K562 (cell line): ENCODE data around the gene ARHGEF12. TPM values are rescaled to one million over a fixed set of nuclear protein-coding genes. Genes with fewer than 3 reads are reported as not detected.

Experiments
- ATAC-seq: fragments of 200-7000 bp; cut with Tn5 transposase; 3 replicates; pipeline ENCODE4 v1.9.1; 2020; ENCODE audit warnings: moderate library complexity
- BruUV-seq: library from RNA; stranded (reverse); fragments of 400-500 nt; replicated peaks from 2 replicates; lab custom pipeline; 2021; lab: Mats Ljungman, UMichigan
- CTCF ChIA-PET: fragments of 300-600 bp; formaldehyde crosslinking; extraction: SDS; loops from one replicate; lab custom pipeline; 2021; ENCODE audit warnings: low intra/inter-chr PET ratio; lab: Yijun Ruan, JAX
- POLR2A ChIA-PET: fragments of 300-600, 350-650 bp; sonication (Branson Sonifier 250); formaldehyde crosslinking; extraction: SDS; loops from one replicate; lab custom pipeline; 2021; ENCODE audit warnings: antibody characterized with exemption, inconsistent platforms; lab: Yijun Ruan, JAX
- DNase-seq, 4 experiments: peaks; one replicate each; pipeline versions ENCODE4 v3.0.0 to v3.0.0-alpha.2; 2011 to 2018; ENCODE audit warnings: low spot score in 3 of 4, mixed read lengths in 3 of 4; ENCODE audit errors: extremely low read depth in 1 of 4
- FAIRE-seq: peaks from 2 replicates; lab custom pipeline; 2011; peaks lifted over from hg19 to GRCh38; lab: Jason Lieb, UNC
- H2AFZ ChIP-seq: 2 replicates; pipeline ENCODE4 v1.6.0; 2011; ENCODE audit warnings: low read depth, low read length, control low read depth, inconsistent platforms
- H3K27ac ChIP-seq: fragments of 200-600 bp; 3 replicates; pipeline ENCODE4 v1.8.0; 2011; ENCODE audit warnings: low read depth, mild to moderate bottlenecking, control low read depth, inconsistent platforms, low read length, moderate library complexity, mixed read lengths; ENCODE audit errors: extremely low read depth
- H3K27me3 ChIP-seq, 2 experiments: fragments of 300-600 bp in 1 of 2; 2 replicates in 1 of 2; 3 replicates in 1 of 2; pipeline versions ENCODE4 v1.6.0 to v1.8.0; 2011; ENCODE audit warnings: inconsistent platforms in 2 of 2, low read length in 2 of 2, mild to moderate bottlenecking in 1 of 2, mixed read lengths in 1 of 2, moderate library complexity in 1 of 2; ENCODE audit not compliant: control insufficient read depth in 2 of 2, insufficient read depth in 2 of 2
- H3K36me3 ChIP-seq: fragments of 300-600 bp; 3 replicates; pipeline ENCODE4 v1.8.0; 2011; ENCODE audit warnings: mild to moderate bottlenecking, low read length, inconsistent platforms; ENCODE audit not compliant: control insufficient read depth, insufficient read depth
- H3K4me1 ChIP-seq, 2 experiments: fragments of 200-600 bp in 1 of 2; replicated peaks in 1 of 2; 2 replicates in 1 of 2; 3 replicates in 1 of 2; pipeline versions ENCODE4 v1.5.1 to v1.8.0; 2011; ENCODE audit warnings: inconsistent platforms in 2 of 2, low read length in 2 of 2, mild to moderate bottlenecking in 1 of 2, mixed read lengths in 1 of 2, moderate library complexity in 1 of 2; ENCODE audit not compliant: control insufficient read depth in 2 of 2, insufficient read depth in 2 of 2
- H3K4me2 ChIP-seq: 2 replicates; pipeline ENCODE4 v1.6.1; 2011; ENCODE audit warnings: low read length, control low read depth, inconsistent platforms, mixed read lengths; ENCODE audit not compliant: insufficient read depth
- H3K4me3 ChIP-seq: fragments of 200-600 bp; sonication (generic), shearing (Covaris generic); 2 replicates; pipeline ENCODE4 v1.5.1; 2016; ENCODE audit warnings: control low read depth, inconsistent platforms
- H3K79me2 ChIP-seq: fragments of 200-600 bp; 3 replicates; pipeline ENCODE4 v1.8.0; 2011; ENCODE audit warnings: low read length, inconsistent platforms; ENCODE audit not compliant: control insufficient read depth, insufficient read depth
- H3K9ac ChIP-seq, 2 experiments: 2 replicates each; pipeline versions ENCODE4 v1.6.0 to v1.6.1; 2011; ENCODE audit warnings: low read depth in 2 of 2, low read length in 2 of 2, control low read depth in 1 of 2, inconsistent platforms in 1 of 2, mild to moderate bottlenecking in 1 of 2, mixed read lengths in 1 of 2; ENCODE audit not compliant: insufficient read depth in 1 of 2
- H3K9me1 ChIP-seq: one replicate; pipeline ENCODE4 v1.6.0; 2011; ENCODE audit warnings: inconsistent platforms, mild to moderate bottlenecking, low read length, moderate library complexity; ENCODE audit not compliant: control insufficient read depth, insufficient read depth
- H3K9me3 ChIP-seq: replicated peaks from 2 replicates; pipeline ENCODE4 v1.5.1; 2011; ENCODE audit warnings: low read depth, low read length, inconsistent platforms; ENCODE audit not compliant: control insufficient read depth, insufficient read depth
- H4K20me1 ChIP-seq: replicated peaks from 2 replicates; pipeline ENCODE4 v1.6.1; 2011; ENCODE audit warnings: low read length, inconsistent platforms, mixed read lengths; ENCODE audit not compliant: control insufficient read depth, insufficient read depth
- E2F5 ChIP-seq: sonication (generic); formaldehyde crosslinking; IDR thresholded peaks from 2 replicates; pipeline ENCODE4 v1.8.0; 2022; ENCODE audit warnings: mild to moderate bottlenecking, missing genetic modification reagents
- ELF2 ChIP-seq: fragments of 250-450 bp; sonication (Bioruptor Pico); IDR thresholded peaks from 2 replicates; pipeline ENCODE4 v1.5.0; 2021; ENCODE audit warnings: mild to moderate bottlenecking
- KLF13 ChIP-seq: fragments of 450-650 bp; IDR thresholded peaks from 2 replicates; pipeline ENCODE4 v1.6.1; 2016; ENCODE audit warnings: missing genetic modification characterization, low read depth, mild to moderate bottlenecking, missing compliant biosample characterization, moderate library complexity, borderline replicate concordance
- MCM5 ChIP-seq: fragments of 450-650 bp; IDR thresholded peaks from 2 replicates; pipeline ENCODE4 v1.6.1; 2016; ENCODE audit warnings: low read depth
- MECOM ChIP-seq: fragments of 250-450 bp; sonication (Bioruptor Pico); IDR thresholded peaks from 2 replicates; pipeline ENCODE4 v1.8.0; 2022; ENCODE audit warnings: inconsistent platforms
- ZFP30 ChIP-seq: fragments of 250-450 bp; sonication (Bioruptor Pico); IDR thresholded peaks from 2 replicates; pipeline ENCODE4 v1.8.0; 2022; ENCODE audit warnings: moderate library complexity, mild to moderate bottlenecking, inconsistent platforms, borderline replicate concordance
- ZNF121 ChIP-seq: sonication (generic); formaldehyde crosslinking; conservative IDR thresholded peaks from 2 replicates; pipeline ENCODE4 v1.8.0; 2022; ENCODE audit warnings: missing genetic modification reagents
- ZNF695 ChIP-seq: fragments of 450-650 bp; formaldehyde crosslinking; IDR thresholded peaks from 2 replicates; pipeline ENCODE4 v1.4.0; 2020; ENCODE audit warnings: mild to moderate bottlenecking, moderate library complexity
- WGBS: fragments of 100-300 bp; shearing (Covaris generic); methylation state at CpG from one replicate; pipeline ENCODE4 v1.1.6; 2016; ENCODE audit warnings: low coverage, mixed read lengths; ENCODE audit not compliant: insufficient coverage; ENCODE audit errors: missing lambda C conversion rate; 5-methylcytosine and 5-hydroxymethylcytosine counted together
- in situ Hi-C: fragments of 300-500 bp; cut with MboI; formaldehyde crosslinking; loops from 4 replicates; pipeline ENCODE4 v1.15.0; 2018; ENCODE audit warnings: inconsistent platforms, mixed read lengths
- intact Hi-C: fragments of 100-400 bp; cut with micrococcal nuclease; formaldehyde crosslinking; loops from 2 replicates; pipeline ENCODE4 v1.14.2; 2022
- polyA plus RNA-seq, 8 experiments: library from polyadenylated mRNA; depleted of rRNA in 4 of 8; stranded (reverse) in 5 of 8; unstranded in 3 of 8; fragments of >200 nt; fragmentation: Nextera tagmentation in 2 of 8; fragmentation: Illumina TruSeq in 1 of 8; extraction: Ambion mirVana in 2 of 8; extraction: Trizol in 1 of 8; gene quantifications; 2 replicates each; pipeline versions ENCODE4 v1.2.1 to v1.2.3, GENCODE V29; 2011 to 2014; ENCODE audit warnings: inconsistent platforms in 1 of 8, missing spikeins in 1 of 8
- total RNA-seq, 7 experiments: library from RNA; depleted of rRNA in 6 of 7; stranded (reverse); fragments of >200 nt in 6 of 7; fragmentation: Illumina TruSeq in 2 of 7; extraction: Trizol in 2 of 7; gene quantifications; 2 replicates each; pipeline versions ENCODE4 v1.2.1 to v1.2.3, GENCODE V29; 2011 to 2021; ENCODE audit warnings: low replicate concordance in 1 of 7
- TF ChIP-seq, protein P1 (sequence below), 2 experiments: IDR thresholded peaks; 2 replicates each; pipeline ENCODE4 v1.6.1; 2011; ENCODE audit warnings: borderline replicate concordance in 1 of 2, control low read depth in 1 of 2, low read depth in 1 of 2, low read length in 1 of 2, mild to moderate bottlenecking in 1 of 2, mixed read lengths in 1 of 2, moderate library complexity in 1 of 2; ENCODE audit not compliant: insufficient read depth in 1 of 2, insufficient read length in 1 of 2, poor library complexity in 1 of 2, severe bottlenecking in 1 of 2; ENCODE audit errors: extremely low read depth in 1 of 2

The ARHGEF12 gene
- total and polyA plus RNA-seq, 9 of the 15 experiments (the other 6 are each of a cell fraction or from before 2014, with no cell fraction given), result 3.5 to 51.7 (median 29.5) TPM

- WGBS, result 0% methylated on average over 18 of the region's 19 CpGs
- H3K4me2 ChIP-seq, result peak overlapping the region; percentile 98
- CTCF ChIA-PET, result interaction anchor here (2.3 kb wide), 1 partner anchor 176 kb away, joined by 7 read pairs; the partner anchor contains the start of gene GRIK4
- DNase-seq, result no peak
- H3K36me3 ChIP-seq, result no peaks in the 10 kb centered on the region
- peak overlapping the region; percentile 72 for H3K4me3 ChIP-seq
- H4K20me1 ChIP-seq, result peaks cover 11% of the 10 kb centered on the region; the same call in 1 of the 2 replicates
- H3K9me3 ChIP-seq, result no peaks in the 10 kb centered on the region
- H3K9me1 ChIP-seq, result no peaks in the 10 kb centered on the region
- TF ChIP-seq ZNF695 (CRISPR knock-in tag), result peak; percentile 9; the same call in 1 of the 2 replicates
- TF ChIP-seq ZNF121 (CRISPR knock-in tag), result no peak
- TF ChIP-seq E2F5 (CRISPR knock-in tag), result no peak
- TF ChIP-seq MCM5, result no peak
- 0 out of 2 replicates have a peak, but pooled peaks have one; percentile 3 for TF ChIP-seq MECOM (CRISPR knock-in tag)
- TF ChIP-seq, protein P1, sequence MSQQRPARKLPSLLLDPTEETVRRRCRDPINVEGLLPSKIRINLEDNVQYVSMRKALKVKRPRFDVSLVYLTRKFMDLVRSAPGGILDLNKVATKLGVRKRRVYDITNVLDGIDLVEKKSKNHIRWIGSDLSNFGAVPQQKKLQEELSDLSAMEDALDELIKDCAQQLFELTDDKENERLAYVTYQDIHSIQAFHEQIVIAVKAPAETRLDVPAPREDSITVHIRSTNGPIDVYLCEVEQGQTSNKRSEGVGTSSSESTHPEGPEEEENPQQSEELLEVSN (IDR thresholded peaks at IDR 0.05; ENCODE audit: borderline replicate concordance in 1 of 2, extremely low read depth in 1 of 2, insufficient read depth in 1 of 2, insufficient read length in 1 of 2, low read depth in 1 of 2, low read length in 1 of 2, poor library complexity in 1 of 2, severe bottlenecking in 1 of 2), result peak in 1 of 2 experiments; percentile 37
- no peak for TF ChIP-seq ZFP30 (CRISPR knock-in tag)
- no peak for TF ChIP-seq KLF13 (tag)
- TF ChIP-seq ELF2 (CRISPR knock-in tag), result no peak
- peaks cover 13 to 14% of the 10 kb centered on the region in 2 experiments; a peak in 3 of 5 replicates for H3K4me1 ChIP-seq
- intact Hi-C loops (loop anchor here (2.0 to 10.0 kb wide), 4 partner anchors 52 to 349 kb away; no protein-coding TSS in a partner anchor), in situ Hi-C loops (loop anchor here (5.0 kb wide), 1 partner anchor 167 kb away; no protein-coding TSS in a partner anchor)
- H3K27me3 ChIP-seq, result no peaks in the 10 kb centered on the region
- BruUV-seq, result TSS peak; percentile 46
- ATAC-seq, result peak; percentile 9
- peak overlapping the region; percentile 85 to 95 for H3K9ac ChIP-seq
- POLR2A ChIA-PET, result interaction anchor here (0.6 to 1.6 kb wide), 5 partner anchors 9 to 1551 kb away, joined by 3 read pairs; no protein-coding TSS in a partner anchor
- no peak for FAIRE-seq
- H3K79me2 ChIP-seq, result peaks cover 42% of the 10 kb centered on the region
- H3K27ac ChIP-seq, result peak overlapping the region; percentile 84
- peak overlapping the region; percentile 87 for H2AFZ ChIP-seq
Measured at GRCh38 chr11:120335556-120335907, 681 bp upstream of the ARHGEF12 start.
